Adipocyte (in vitro differentiated cells): ENCODE results near the gene ACYP2.
"Not testable (repeated sequence)": the region's sequence is repeated elsewhere in the genome, so short reads cannot be mapped to it uniquely, and the experiment has no call there.

Experiments
- DNase-seq: peaks from one replicate; pipeline ENCODE4 v3.0.0-alpha.2; 2015; ENCODE audit warnings: low read depth
- H3K27me3 ChIP-seq: replicated peaks from 2 replicates; pipeline ENCODE4 v1.7.0; 2013; ENCODE audit warnings: mild to moderate bottlenecking, low read length, moderate library complexity; ENCODE audit not compliant: control insufficient read depth, insufficient read depth
- H3K36me3 ChIP-seq: 2 replicates; pipeline ENCODE4 v1.7.0; 2013; ENCODE audit warnings: low read length, mild to moderate bottlenecking, moderate library complexity; ENCODE audit not compliant: control insufficient read depth, insufficient read depth, severe bottlenecking
- H3K4me1 ChIP-seq: 2 replicates; pipeline ENCODE4 v1.7.0; 2013; ENCODE audit warnings: mild to moderate bottlenecking, low read length, moderate library complexity; ENCODE audit not compliant: control insufficient read depth, insufficient read depth
- H3K4me3 ChIP-seq: 2 replicates; pipeline ENCODE4 v1.7.0; 2013; ENCODE audit warnings: mild to moderate bottlenecking, low read length, moderate library complexity
- H3K9ac ChIP-seq: 2 replicates; pipeline ENCODE4 v1.7.0; 2013; ENCODE audit warnings: mild to moderate bottlenecking, low read length, moderate library complexity
- H3K9me3 ChIP-seq: 2 replicates; pipeline ENCODE4 v1.7.0; 2013; ENCODE audit warnings: mild to moderate bottlenecking, low read length, moderate library complexity; ENCODE audit not compliant: control insufficient read depth

ACYP2 gene

GRCh38 chr2:54285451-54285850, 170.0 kb downstream of the ACYP2 start:
- Histone ChIP-seq H3K9ac (no peak overlapping the region), H3K36me3 (no peaks in the 10 kb centered on the region), H3K9me3 (no peaks in the 10 kb centered on the region), H3K4me1 (no peaks in the 10 kb centered on the region), H3K27me3 (no peaks in the 10 kb centered on the region), H3K4me3 (no peak overlapping the region)
- no peak for DNase-seq

DNA sequence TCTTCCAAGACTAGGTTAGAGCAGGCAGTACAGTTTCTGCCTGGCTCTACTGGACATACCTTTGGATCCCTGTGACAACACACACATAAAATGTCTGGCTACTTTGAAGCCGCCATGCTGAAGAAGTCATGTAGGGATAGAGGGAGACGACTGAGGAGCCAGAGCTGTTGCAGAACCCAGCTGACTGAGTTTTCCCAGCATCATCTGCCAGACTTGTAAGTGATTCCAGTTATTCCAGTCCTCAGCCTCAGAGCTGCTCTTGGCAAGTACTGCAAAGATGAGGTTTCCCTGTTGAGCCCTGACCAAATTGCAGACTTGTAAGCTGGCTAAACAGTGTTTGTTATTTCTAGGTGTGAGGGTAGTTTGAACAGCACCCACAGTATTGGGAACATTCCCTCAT, 172.1 kb downstream of the ACYP2 start:
- Histone ChIP-seq H3K36me3 (no peaks in the 10 kb centered on the region), H3K27me3 (no peaks in the 10 kb centered on the region), H3K9me3 (no peaks in the 10 kb centered on the region), H3K9ac (no peak overlapping the region), H3K4me3 (no peak overlapping the region), H3K4me1 (no peaks in the 10 kb centered on the region)
- DNase-seq: no peak

DNA sequence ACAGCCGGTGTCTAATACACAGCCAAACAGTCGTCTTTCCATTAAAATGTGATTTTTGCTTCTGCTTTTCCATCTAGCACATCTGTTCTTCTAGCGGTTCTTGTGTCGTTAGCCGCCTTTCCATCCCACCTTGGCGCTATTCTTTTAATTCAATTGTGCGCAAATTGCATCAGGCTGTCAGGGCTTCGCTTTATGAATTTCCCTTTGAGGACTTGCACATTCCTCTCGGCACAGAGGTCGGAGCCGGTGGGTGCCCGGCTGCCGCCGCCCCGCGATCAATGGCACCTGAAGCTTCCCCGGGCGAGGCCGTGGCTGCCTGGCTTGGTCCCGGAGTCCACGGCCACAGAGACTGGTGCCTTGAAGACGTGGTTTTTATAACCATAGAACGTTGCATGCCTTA, 174.5 kb downstream of the ACYP2 start:
- no peaks in the 10 kb centered on the region for H3K9me3 ChIP-seq

GRCh38 chr2:54290356-54291025, 175.1 kb downstream of the ACYP2 start:
- H3K4me1 ChIP-seq: no peaks in the 10 kb centered on the region
- no peak overlapping the region for H3K9ac ChIP-seq
- H3K9me3 ChIP-seq: no peaks in the 10 kb centered on the region
- no peak for DNase-seq
- H3K4me3 ChIP-seq: no peak overlapping the region
- H3K36me3 ChIP-seq: no peaks in the 10 kb centered on the region
- H3K27me3 ChIP-seq: no peaks in the 10 kb centered on the region

More for the DNA sequence above, 174.5 kb downstream of the ACYP2 start:
- Histone ChIP-seq H3K4me1 (no peaks in the 10 kb centered on the region), H3K36me3 (no peaks in the 10 kb centered on the region), H3K27me3 (no peaks in the 10 kb centered on the region), H3K9ac (no peak overlapping the region), H3K4me3 (no peak overlapping the region)
- DNase-seq: no peak

DNA sequence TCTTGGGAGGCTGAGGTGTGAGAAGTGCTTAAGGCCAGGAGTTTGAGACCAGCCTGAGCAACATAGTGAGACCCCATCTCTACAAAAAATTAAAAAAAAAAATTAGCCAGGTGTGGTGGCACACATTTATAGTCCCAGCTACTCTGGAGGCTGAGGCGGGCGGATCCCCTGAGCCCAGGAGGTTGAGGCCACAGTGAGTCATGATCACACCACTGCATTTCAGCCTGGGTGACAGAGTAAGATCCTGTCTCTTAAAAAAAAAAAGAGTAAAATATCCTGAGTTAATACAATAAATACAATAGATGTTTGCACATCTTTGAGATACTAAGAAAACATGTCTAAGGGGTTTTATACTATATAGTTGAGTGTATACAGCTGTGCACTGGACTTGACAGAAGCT, 179.2 kb downstream of the ACYP2 start:
- H3K9ac ChIP-seq, H3K27me3 ChIP-seq, H3K4me3 ChIP-seq, H3K36me3 ChIP-seq, H3K9me3 ChIP-seq, DNase-seq, H3K4me1 ChIP-seq: not testable (repeated sequence)

- Histone ChIP-seq H3K4me1 (no peaks in the 10 kb centered on the region), H3K4me3 (no peak overlapping the region), H3K36me3 (no peaks in the 10 kb centered on the region), H3K9ac (no peak overlapping the region), H3K27me3 (no peaks in the 10 kb centered on the region), H3K9me3 (no peaks in the 10 kb centered on the region)
- no peak for DNase-seq
Measured at GRCh38 chr2:54295911-54296310, 180.5 kb downstream of the ACYP2 start.

DNA sequence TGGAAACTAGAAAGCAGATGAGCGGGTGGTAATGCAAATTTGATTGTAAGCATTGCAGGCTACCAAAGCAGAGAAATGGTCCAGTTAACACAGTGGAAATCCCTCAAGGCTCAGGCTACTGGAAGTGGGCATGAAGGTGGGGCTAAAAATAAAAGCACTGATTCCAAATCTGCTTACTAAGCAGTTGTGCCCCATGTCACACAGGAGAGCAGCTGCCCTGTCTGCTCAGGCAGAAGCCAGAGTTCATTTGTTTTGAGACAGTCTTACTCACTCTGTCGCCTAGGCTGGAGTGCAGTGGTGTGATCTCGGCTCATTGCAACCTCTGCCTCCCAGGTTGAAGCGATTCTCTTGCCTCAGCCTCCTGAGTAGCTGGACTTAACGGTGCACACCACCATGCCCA, 183.1 kb downstream of the ACYP2 start:
- H3K9me3 ChIP-seq: no peaks in the 10 kb centered on the region
- H3K9ac ChIP-seq: no peak overlapping the region
- H3K4me3 ChIP-seq: no peak overlapping the region
- no peaks in the 10 kb centered on the region for H3K4me1 ChIP-seq
- no peaks in the 10 kb centered on the region for H3K27me3 ChIP-seq
- H3K36me3 ChIP-seq: no peaks in the 10 kb centered on the region
- no peak for DNase-seq

- Histone ChIP-seq H3K9ac (no peak overlapping the region), H3K36me3 (no peaks in the 10 kb centered on the region), H3K27me3 (no peaks in the 10 kb centered on the region), H3K4me1 (no peaks in the 10 kb centered on the region), H3K9me3 (no peaks in the 10 kb centered on the region), H3K4me3 (no peak overlapping the region)
- no peak for DNase-seq
Measured at GRCh38 chr2:54303631-54304030, 188.2 kb downstream of the ACYP2 start.

GRCh38 chr2:54306556-54306955, 191.1 kb downstream of the ACYP2 start:
- H3K4me1 ChIP-seq: peaks cover 8% of the 10 kb centered on the region
- H3K9me3 ChIP-seq: no peaks in the 10 kb centered on the region

GRCh38 chr2:54308186-54308585, 192.8 kb downstream of the ACYP2 start:
- Histone ChIP-seq H3K4me1 (peaks cover 8% of the 10 kb centered on the region), H3K36me3 (no peaks in the 10 kb centered on the region), H3K9me3 (no peaks in the 10 kb centered on the region), H3K9ac (no peak overlapping the region), H3K4me3 (no peak overlapping the region), H3K27me3 (no peaks in the 10 kb centered on the region)
- DNase-seq: no peak

More at GRCh38 chr2:54306556-54306955, 191.1 kb downstream of the ACYP2 start:
- no peaks in the 10 kb centered on the region for H3K27me3 ChIP-seq
- no peak overlapping the region for H3K4me3 ChIP-seq
- no peaks in the 10 kb centered on the region for H3K36me3 ChIP-seq
- no peak overlapping the region for H3K9ac ChIP-seq
- DNase-seq: peak; percentile 18

DNA sequence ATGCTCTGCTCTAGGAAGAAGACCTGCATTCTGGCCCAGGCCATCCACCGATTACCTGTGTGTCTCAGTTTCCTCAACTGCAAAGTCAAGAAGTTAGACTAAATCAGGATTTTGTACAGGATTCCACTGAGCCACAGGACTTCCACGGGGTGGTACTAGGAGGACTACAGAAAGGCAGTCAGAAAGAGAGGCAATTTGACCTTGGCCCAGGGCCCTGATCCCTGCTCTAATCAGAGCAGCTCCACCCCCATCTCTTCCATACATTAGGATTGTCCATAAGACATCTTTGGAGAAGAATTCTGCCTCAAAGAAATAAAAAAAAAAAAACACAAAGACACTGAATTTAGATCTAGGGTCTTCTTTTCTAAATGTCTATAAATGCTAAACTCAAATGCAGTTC, 193.4 kb downstream of the ACYP2 start:
- Histone ChIP-seq H3K4me3 (no peak overlapping the region), H3K36me3 (no peaks in the 10 kb centered on the region), H3K9ac (no peak overlapping the region), H3K27me3 (no peaks in the 10 kb centered on the region), H3K4me1 (peaks cover 8% of the 10 kb centered on the region), H3K9me3 (no peaks in the 10 kb centered on the region)
- no peak for DNase-seq

DNA sequence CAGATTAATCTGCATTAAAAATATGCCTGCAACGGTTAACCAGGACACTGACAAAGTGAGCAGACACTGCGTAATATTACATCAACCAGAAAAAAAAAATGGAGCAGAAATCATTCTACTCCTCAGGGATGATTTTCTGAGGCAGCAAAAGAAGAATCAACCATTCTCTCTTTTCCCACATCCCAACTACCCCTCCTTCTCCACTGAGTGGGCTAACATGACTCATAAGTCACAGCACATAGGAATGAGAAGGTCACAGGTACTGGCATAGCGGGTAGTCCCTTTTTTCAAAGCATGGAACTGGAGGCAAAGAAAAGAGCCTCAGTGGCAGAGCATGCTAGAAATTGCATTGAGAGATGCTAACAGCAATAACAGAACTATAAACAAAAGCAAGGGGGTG, 194.9 kb downstream of the ACYP2 start:
- H3K36me3 ChIP-seq: no peaks in the 10 kb centered on the region
- peaks cover 8% of the 10 kb centered on the region for H3K4me1 ChIP-seq
- H3K9ac ChIP-seq: no peak overlapping the region
- DNase-seq: no peak
- H3K27me3 ChIP-seq: no peaks in the 10 kb centered on the region
- H3K4me3 ChIP-seq: no peak overlapping the region
- H3K9me3 ChIP-seq: no peaks in the 10 kb centered on the region
